ENCODE measurements around the gene PYGB.
"Not testable (repeated sequence)": the region's sequence is repeated elsewhere in the genome, so short reads cannot be mapped to it uniquely, and the experiment has no call there.

Gene PYGB

DNA sequence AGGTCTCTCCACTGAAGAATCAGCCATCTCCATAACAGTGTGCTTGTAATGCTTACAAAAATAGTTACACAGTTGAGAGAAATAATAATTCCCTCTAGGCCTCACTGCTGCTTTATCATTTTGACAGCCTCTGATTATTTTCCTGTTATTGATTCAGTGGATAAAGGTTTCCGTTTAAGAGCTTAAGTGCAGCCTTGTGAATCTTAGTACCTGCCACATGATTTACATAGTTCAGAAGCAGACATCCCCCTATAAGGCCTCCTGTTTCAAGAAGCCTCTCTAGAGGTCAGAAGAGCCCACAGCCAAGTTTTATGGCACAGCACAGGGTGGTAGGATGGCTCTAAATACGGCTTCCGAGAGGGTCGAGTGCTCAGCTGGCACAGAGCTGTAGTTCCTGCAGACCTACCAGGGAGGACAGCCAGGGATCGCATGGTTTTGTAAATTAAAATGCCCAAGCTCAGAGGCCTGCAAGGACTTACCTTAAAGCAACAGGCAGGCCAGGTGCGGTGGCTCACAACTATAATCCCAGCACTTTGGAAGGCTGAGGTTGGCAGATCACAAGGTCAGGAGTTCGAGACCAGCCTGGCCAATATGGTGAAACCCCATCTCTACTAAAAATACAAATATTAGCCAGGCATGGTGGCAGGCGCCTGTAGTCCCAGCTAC, 17.6 kb upstream of the PYGB start:
- no peak for DNase-seq (ENCODE audit: low spot score)

- no peak for DNase-seq (ENCODE audit: low spot score)
Measured at GRCh38 chr20:25233016-25233772, 14.7 kb upstream of the PYGB start.

- not testable (repeated sequence) for DNase-seq (ENCODE audit: low spot score)
Measured at GRCh38 chr20:25234009-25234849, 13.7 kb upstream of the PYGB start.

- DNase-seq (ENCODE audit: low spot score): no peak
Measured at GRCh38 chr20:25236450-25237304, 11.2 kb upstream of the PYGB start.

DNA sequence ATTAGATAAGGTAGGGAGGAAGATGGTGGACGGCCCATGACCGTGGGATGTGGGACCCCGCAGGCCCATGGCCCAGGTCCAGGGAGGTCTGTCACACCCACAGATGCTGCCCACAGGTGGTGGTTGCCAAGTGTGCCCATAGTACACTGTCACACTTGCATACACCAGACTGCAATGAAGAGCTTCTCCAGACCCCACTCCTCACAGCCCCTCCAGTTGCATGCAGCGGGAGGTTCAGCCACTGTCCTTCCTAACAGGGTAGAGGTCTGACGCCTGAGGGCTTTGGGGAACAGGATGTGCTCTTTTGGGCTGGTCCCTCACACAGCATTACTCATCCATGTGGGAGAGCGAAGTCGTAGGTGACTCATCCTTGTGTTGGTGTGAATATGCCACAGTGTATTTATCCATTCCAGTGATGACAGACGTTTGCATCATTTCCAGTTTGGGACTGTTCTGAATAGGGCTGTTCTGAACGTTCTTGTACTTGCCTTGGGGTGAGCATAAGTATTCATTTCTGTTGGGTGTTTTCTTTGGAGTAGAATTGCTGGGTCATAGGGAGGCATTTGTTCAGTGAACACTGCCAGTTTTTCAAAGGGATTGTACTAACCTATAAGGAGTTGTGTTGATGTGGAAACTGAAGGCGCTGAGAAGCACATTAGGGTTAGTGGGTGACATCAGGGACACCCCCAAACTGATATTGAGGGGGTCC, 10.1 kb upstream of the PYGB start:
- no peak for DNase-seq (ENCODE audit: low spot score)

DNA sequence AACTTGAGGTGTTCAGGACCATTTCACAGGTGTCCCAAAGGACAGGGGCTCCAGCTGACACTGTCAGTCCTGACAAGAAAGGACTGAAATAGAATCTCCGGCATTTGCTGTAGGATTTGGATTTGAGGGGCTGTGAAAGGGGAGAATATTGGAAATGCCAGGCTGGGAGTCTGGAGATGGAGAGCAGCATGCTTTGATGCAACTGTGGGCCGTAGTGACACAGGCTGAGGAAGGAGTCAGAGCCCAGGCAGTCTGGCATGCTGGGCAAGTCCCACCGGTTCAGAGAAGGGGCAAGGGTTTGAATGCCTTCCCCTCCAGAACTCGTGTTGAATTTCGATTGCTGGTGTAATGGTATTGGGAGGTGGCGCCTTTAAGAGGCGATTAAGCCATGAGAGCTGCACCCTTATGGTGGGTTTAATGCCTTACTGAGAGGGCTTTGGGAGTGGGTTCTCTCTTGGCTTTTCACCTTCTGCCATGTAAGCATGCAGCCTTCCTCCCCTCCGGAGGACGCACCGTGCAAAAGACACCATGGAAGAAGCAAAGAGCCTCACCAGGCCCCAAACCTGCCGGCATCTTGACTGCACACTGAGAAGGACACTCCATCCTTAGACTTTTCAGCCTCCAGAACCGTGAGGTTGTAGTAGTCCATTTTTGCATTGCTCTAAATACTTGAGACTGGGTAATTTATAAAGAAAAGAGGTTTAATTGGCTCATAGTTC, 9.4 kb upstream of the PYGB start:
- DNase-seq (ENCODE audit: low spot score): no peak

- DNase-seq (ENCODE audit: low spot score): no peak
Measured at GRCh38 chr20:25239387-25240370, 8.2 kb upstream of the PYGB start.

- not testable (repeated sequence) for DNase-seq (ENCODE audit: low spot score)
Measured at GRCh38 chr20:25240851-25241658, 6.8 kb upstream of the PYGB start.

DNA sequence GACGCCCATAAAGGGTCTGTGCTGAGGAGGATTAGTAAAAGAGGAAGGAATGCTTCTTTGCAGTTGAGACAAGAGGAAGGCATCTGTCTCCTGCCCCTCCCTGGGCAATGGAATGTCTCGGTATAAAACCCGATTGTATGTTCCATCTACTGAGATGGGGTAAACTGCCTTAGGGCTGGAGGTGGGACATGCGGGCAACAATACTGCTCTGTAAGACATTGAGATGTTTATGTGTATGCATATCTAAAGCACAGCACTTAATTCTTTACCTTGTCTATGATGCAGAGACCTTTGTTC, 6.3 kb upstream of the PYGB start:
- not testable (repeated sequence) for DNase-seq (ENCODE audit: low spot score)

GRCh38 chr20:25242231-25242630, 5.7 kb upstream of the PYGB start:
- no peak for DNase-seq (ENCODE audit: low spot score)

DNA sequence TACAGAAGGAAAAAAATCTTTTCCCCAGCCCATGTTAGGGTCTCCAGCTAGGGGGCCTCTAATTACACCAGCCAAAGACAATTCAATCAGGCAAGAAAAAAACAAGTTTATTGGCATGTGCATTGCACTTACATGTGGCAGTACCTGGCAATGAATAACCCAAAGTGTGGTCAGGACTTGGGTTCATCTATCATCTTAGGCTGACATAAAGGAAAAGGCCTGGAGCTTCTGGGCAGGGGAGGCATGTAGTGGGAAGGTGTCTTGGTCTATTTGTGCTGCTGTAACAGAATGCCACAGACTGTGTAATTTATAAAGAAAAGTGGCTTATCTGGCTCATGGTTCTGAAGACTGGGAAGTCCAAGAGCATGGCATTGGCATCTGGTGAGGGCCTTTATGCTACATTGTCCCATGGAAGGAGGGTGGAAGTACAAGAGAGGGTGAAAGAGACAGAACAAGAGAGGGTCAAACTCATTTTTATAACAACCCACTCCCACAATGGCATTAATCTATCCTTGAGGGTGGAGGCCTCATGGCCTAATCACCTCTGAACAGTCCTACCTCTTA, 4.4 kb upstream of the PYGB start:
- no peak for DNase-seq (ENCODE audit: low spot score)

DNA sequence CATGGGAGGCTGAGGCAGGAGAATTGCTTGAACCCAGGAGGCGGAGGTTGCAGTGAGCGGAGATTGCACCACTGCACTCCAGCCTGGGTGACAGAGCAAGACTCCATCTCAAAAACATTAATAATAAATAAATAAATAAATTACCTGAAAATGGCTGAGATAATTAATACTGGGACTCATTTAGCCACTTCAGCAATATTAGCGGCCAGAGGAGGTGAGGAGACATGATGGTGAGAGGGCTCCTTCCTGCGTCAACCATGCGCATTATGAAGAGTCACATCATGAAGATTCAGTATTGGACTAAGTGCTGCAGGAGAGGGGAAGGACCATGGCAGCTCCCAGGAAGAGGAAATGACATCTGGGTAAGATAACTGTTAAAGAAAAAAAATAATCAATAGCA, 2.9 kb upstream of the PYGB start:
- no peak for DNase-seq (ENCODE audit: low spot score)

- DNase-seq (ENCODE audit: low spot score): no peak
Measured at GRCh38 chr20:25245461-25245860, 2.4 kb upstream of the PYGB start.

GRCh38 chr20:25246182-25246999, 1.5 kb upstream of the PYGB start:
- DNase-seq (ENCODE audit: low spot score): no peak

DNA sequence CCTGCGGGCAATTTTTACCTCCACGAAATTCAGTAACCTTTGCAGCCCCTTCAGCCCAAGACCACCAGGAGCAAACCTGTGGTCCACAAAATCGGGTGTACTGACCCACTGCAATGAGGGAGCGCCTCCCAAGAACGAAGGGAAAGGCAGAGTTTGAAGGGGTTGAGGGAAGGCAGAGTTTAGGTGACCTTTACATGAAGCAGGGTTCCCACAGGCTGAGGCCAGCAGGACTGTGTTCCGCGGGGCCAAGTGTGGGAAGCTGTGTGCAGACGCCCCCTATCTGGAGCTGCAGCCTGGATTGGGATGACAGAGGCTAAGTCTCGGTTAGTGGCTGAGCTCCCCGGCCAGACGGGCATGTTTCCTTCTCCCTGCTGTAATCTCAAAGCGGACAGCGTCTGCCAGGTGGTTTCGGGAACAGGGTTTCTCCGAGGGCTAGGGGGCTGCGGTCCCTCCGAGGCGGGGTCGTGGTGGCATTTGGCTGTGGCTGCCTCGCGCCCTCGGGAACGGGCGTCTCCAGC, 826 bp upstream of the PYGB start:
- peak; percentile 66 for DNase-seq (ENCODE audit: low spot score)

- peak; percentile 23 for DNase-seq (ENCODE audit: low spot score)
Measured at GRCh38 chr20:25247518-25247955, 348 bp upstream of the PYGB start.

GRCh38 chr20:25248786-25249172, 894 bp downstream of the PYGB start:
- peak; percentile 62 for DNase-seq (ENCODE audit: low spot score)
